ENCODE results near the gene TYROBP. TPM values are rescaled to one million over a fixed set of nuclear protein-coding genes. Genes with fewer than 3 reads are reported as not detected.
A peak's percentile ranks its signal among the peaks of the same experiment; 100 is the strongest.
"Not testable (repeated sequence)": the region's sequence is repeated elsewhere in the genome, so short reads cannot be mapped to it uniquely, and the experiment has no call there.

Gene TYROBP
- total RNA-seq: 1 to 10 TPM in 1 of 2 experiments, under 1 TPM in 1; 0.58 to 1.1 TPM

DNA sequence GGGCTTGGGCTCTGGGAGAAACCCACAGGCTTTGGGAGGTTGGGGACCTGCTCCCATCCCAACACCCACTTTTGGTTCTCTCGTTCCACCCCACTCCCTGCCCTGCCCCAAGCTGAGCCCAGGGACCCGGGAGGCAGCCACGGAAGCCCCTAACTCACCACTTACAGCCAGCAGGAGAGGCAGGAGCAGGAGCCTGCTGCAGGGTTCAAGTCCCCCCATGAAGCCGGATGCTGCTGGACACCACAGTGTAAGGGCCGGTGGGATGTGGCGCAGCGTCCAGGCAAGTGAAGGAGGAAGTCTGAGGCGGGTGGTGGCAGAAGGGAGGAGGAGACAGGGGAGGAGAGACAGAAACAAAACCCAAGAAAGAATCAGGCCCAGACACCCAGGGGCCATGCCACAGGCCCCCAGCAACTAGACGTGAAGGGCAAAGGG, at the start of gene TYROBP:
Gene TYROBP (minus strand): TSS at position 286 of the 432 bp plus-strand sequence. CDS start 67 bp downstream, at position 219.
- Mint-ChIP-seq H3K4me3 (no peak within 1 kb of the TSS), H3K27me3 (no peaks in the 10 kb centered on the region), H3K36me3 (ENCODE audit: low read depth) (peaks cover 12% of the 10 kb centered on the region), H3K4me1 (peaks cover 32% of the 10 kb centered on the region), H3K9me3 (no peaks in the 10 kb centered on the region), H3K27ac (no peak within 1 kb of the TSS)
- CTCF ChIA-PET: no interaction called here
- POLR2A ChIA-PET: interaction anchor here (1.4 kb wide), 1 partner anchor 22 kb away, joined by 3 read pairs; no protein-coding TSS in a partner anchor
- no peak for DNase-seq

- DNase-seq; H3K9me3 Mint-ChIP-seq; H3K4me3 Mint-ChIP-seq; POLR2A ChIA-PET; H3K36me3 Mint-ChIP-seq (ENCODE audit: low read depth); H3K27ac Mint-ChIP-seq: not testable (repeated sequence)
- H3K4me1 Mint-ChIP-seq: peaks cover 33% of the 10 kb centered on the region
- CTCF ChIA-PET: interaction anchor here (0.6 to 1.3 kb wide), 2 partner anchors 97 to 100 kb away, joined by 3 read pairs; partner anchors contain the start of gene THAP8
- H3K27me3 Mint-ChIP-seq: peaks cover 25% of the 10 kb centered on the region
Measured at GRCh38 chr19:35957411-35957810, 49.3 kb upstream of the TYROBP start.

DNA sequence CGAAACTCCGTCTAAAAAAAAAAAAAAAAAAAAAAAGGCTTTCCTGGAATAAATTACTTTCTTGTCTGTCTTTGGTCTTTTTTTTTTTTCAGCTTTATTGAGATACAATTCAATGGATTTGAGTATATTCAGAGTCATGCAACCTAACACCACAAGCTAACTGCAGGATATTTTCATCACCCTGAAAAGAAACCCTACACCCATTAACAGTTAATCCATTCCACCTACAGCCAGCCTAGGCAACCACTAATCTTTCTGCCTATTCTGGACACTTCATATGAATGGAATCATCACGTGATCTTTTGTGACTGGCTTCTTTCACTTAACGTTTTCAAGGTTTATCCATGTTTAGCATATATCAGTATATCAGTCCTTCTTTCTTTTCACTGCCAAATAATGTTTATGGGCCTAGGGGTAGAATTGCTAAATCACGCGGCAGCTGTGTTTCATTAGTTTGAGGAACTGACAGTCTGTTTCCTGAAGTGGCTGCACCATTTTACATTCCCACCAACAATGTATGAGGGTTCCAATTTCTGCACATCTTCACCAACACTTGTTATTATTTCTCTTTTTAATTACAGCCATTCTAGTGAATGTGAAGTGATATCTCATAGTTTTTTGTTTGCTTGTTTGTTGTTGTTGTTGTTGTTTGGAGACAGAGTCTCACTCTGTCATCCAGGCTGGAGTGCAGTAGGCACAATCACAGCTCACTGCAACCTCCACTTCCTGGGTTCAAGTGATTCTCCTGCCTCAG, 48.0 kb upstream of the TYROBP start:
- H3K36me3 Mint-ChIP-seq (ENCODE audit: low read depth): peaks cover 5% of the 10 kb centered on the region
- H3K4me1 Mint-ChIP-seq: peaks cover 40% of the 10 kb centered on the region
- ChIA-PET POLR2A (no interaction called here), CTCF (interaction anchor here (0.7 to 1.3 kb wide), 3 partner anchors 98 to 579 kb away, joined by 3 read pairs; partner anchors contain the start of gene THAP8)
- peaks cover 25% of the 10 kb centered on the region for H3K27me3 Mint-ChIP-seq
- H3K9me3 Mint-ChIP-seq: peaks cover 4% of the 10 kb centered on the region
- H3K4me3 Mint-ChIP-seq: no peak overlapping the region
- no peak for DNase-seq
- H3K27ac Mint-ChIP-seq: peak overlapping the region; percentile 35

- Mint-ChIP-seq H3K27ac (no peak overlapping the region), H3K9me3 (no peaks in the 10 kb centered on the region), H3K27me3 (no peaks in the 10 kb centered on the region), H3K36me3 (ENCODE audit: low read depth) (no peaks in the 10 kb centered on the region), H3K4me3 (no peak overlapping the region), H3K4me1 (peaks cover 29% of the 10 kb centered on the region)
- CTCF ChIA-PET: interaction anchor here (1.3 to 1.8 kb wide), 2 partner anchors 18 to 107 kb away, joined by 6 to 7 read pairs; no protein-coding TSS in a partner anchor
- DNase-seq: no peak
- POLR2A ChIA-PET: interaction anchor here (0.8 to 1.2 kb wide), 2 partner anchors 10 to 18 kb away, joined by 3 read pairs; no protein-coding TSS in a partner anchor
Measured at GRCh38 chr19:35949131-35949530, 41.0 kb upstream of the TYROBP start.

GRCh38 chr19:35946203-35946602, 38.1 kb upstream of the TYROBP start:
- Mint-ChIP-seq H3K27me3 (no peaks in the 10 kb centered on the region), H3K4me3 (no peak overlapping the region), H3K9me3 (no peaks in the 10 kb centered on the region), H3K27ac (no peak overlapping the region), H3K4me1 (peaks cover 10% of the 10 kb centered on the region), H3K36me3 (ENCODE audit: low read depth) (no peaks in the 10 kb centered on the region)
- ChIA-PET CTCF (interaction anchor here (1.0 to 1.3 kb wide), 2 partner anchors 20 to 110 kb away, joined by 3 to 4 read pairs; no protein-coding TSS in a partner anchor), POLR2A (interaction anchor here (1.6 kb wide), 1 partner anchor 20 kb away, joined by 3 read pairs; no protein-coding TSS in a partner anchor)
- DNase-seq: no peak

- Mint-ChIP-seq H3K27me3 (no peaks in the 10 kb centered on the region), H3K4me3 (no peak overlapping the region), H3K36me3 (ENCODE audit: low read depth) (no peaks in the 10 kb centered on the region), H3K9me3 (no peaks in the 10 kb centered on the region), H3K27ac (no peak overlapping the region), H3K4me1 (peaks cover 12% of the 10 kb centered on the region)
- ChIA-PET POLR2A (interaction anchor here (1.6 kb wide), 1 partner anchor 21 kb away, joined by 3 read pairs; no protein-coding TSS in a partner anchor), CTCF (interaction anchor here (1.3 kb wide), 1 partner anchor 111 kb away, joined by 3 read pairs; no protein-coding TSS in a partner anchor)
- no peak for DNase-seq
Measured at GRCh38 chr19:35945121-35945790, 37.2 kb upstream of the TYROBP start.

GRCh38 chr19:35944556-35944955, 36.5 kb upstream of the TYROBP start:
- Mint-ChIP-seq H3K36me3 (ENCODE audit: low read depth) (no peaks in the 10 kb centered on the region), H3K4me3 (no peak overlapping the region), H3K9me3 (no peaks in the 10 kb centered on the region), H3K27ac (no peak overlapping the region), H3K27me3 (no peaks in the 10 kb centered on the region), H3K4me1 (peaks cover 12% of the 10 kb centered on the region)
- no peak for DNase-seq
- CTCF ChIA-PET: no interaction called here
- POLR2A ChIA-PET: no interaction called here

DNA sequence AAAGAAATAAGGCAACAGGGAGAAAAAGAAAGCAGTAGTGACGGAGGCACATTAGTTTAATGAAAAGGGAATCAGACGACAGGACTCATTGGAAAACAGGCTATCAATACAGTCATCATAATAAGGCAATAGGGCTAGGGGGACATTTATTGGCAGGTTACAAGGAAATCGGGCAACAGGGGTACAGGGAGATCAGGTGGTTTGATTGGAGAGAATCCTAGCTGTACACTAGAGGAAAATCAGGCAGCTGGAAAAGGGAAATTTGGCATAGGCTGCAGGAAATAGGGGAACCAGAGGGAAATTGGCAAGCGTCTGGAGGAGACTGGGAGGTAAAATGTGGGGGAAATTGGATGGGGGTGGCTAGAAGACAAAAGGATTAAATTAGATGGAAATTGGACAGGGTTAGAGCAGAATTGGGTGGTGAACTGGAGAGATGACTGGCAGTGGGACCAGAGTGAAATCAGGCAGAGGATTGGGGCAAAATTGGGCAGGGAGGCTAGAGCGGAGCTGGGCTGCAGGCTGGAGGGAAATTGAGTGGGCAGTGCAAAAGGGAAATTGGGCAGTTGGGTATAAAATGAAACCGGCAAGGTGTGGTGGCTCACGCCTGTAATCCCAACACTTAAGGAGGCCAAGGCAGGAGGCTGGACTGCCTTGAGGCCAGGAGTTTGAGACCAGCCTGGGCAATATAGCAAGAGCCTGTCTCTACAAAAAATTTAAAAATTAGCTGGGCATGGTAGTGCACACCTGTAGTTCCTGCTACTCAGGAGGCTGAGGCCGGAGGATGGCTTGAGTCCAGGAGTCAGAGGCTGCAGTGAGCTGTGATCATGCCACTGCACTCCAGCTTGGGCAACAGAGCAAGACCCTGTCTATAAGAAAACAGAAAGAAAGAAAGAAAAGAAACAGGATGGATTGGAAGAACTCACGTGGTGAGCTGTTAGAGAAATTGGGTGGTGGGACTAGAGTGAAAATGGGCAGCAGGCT, 35.5 kb upstream of the TYROBP start:
- Mint-ChIP-seq H3K27me3 (no peaks in the 10 kb centered on the region), H3K4me3 (no peak overlapping the region), H3K36me3 (ENCODE audit: low read depth) (peaks cover 3% of the 10 kb centered on the region), H3K27ac (no peak overlapping the region), H3K4me1 (peaks cover 18% of the 10 kb centered on the region), H3K9me3 (no peaks in the 10 kb centered on the region)
- POLR2A ChIA-PET: no interaction called here
- CTCF ChIA-PET: no interaction called here
- no peak for DNase-seq

DNA sequence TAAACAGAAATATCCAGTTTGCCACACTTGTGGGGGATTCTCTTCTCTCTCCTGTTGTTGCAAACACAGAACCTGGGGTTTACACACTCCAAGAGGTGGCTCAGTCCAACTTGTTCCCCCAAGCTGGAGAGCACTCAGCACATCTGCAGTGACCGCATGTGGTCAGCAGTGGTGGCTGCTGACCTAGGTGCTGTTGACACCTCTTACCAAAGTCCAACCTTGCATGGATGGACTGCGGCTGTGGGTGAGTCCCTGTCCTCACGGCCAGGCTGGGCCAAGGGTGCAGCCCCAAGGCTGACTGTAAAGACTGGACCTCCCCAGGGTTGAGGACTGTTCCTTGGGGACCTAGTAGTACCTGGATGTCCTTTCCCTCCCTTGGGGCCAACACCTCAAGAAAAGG, 34.1 kb upstream of the TYROBP start:
- H3K27ac Mint-ChIP-seq: no peak overlapping the region
- H3K4me3 Mint-ChIP-seq: no peak overlapping the region
- CTCF ChIA-PET: interaction anchor here (0.7 kb wide), 1 partner anchor 17 kb away, joined by 3 read pairs; no protein-coding TSS in a partner anchor
- H3K27me3 Mint-ChIP-seq: no peaks in the 10 kb centered on the region
- POLR2A ChIA-PET: no interaction called here
- H3K4me1 Mint-ChIP-seq: peaks cover 28% of the 10 kb centered on the region
- peaks cover 3% of the 10 kb centered on the region for H3K36me3 Mint-ChIP-seq (ENCODE audit: low read depth)
- no peak for DNase-seq
- no peaks in the 10 kb centered on the region for H3K9me3 Mint-ChIP-seq

- POLR2A ChIA-PET: no interaction called here
- H3K27me3 Mint-ChIP-seq: no peaks in the 10 kb centered on the region
- no peak overlapping the region for H3K4me3 Mint-ChIP-seq
- H3K36me3 Mint-ChIP-seq (ENCODE audit: low read depth): peaks cover 3% of the 10 kb centered on the region
- peaks cover 34% of the 10 kb centered on the region for H3K4me1 Mint-ChIP-seq
- CTCF ChIA-PET: interaction anchor here (0.6 to 0.7 kb wide), 2 partner anchors 30 to 340 kb away, joined by 3 to 4 read pairs; no protein-coding TSS in a partner anchor
- DNase-seq: no peak
- no peak overlapping the region for H3K27ac Mint-ChIP-seq
- no peaks in the 10 kb centered on the region for H3K9me3 Mint-ChIP-seq
Measured at GRCh38 chr19:35940839-35941238, 32.7 kb upstream of the TYROBP start.

DNA sequence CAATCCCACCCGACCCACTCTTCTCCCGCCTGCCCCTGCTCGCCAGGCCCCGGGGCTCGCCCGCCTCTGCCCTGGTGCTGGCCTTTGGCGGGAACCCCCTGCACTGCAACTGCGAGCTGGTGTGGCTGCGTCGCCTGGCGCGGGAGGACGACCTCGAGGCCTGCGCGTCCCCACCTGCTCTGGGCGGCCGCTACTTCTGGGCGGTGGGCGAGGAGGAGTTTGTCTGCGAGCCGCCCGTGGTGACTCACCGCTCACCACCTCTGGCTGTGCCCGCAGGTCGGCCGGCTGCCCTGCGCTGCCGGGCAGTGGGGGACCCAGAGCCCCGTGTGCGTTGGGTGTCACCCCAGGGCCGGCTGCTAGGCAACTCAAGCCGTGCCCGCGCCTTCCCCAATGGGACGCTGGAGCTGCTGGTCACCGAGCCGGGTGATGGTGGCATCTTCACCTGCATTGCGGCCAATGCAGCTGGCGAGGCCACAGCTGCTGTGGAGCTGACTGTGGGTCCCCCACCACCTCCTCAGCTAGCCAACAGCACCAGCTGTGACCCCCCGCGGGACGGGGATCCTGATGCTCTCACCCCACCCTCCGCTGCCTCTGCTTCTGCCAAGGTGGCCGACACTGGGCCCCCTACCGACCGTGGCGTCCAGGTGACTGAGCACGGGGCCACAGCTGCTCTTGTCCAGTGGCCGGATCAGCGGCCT, 32.1 kb upstream of the TYROBP start:
- H3K36me3 Mint-ChIP-seq (ENCODE audit: low read depth): peaks cover 3% of the 10 kb centered on the region
- DNase-seq: no peak
- no peaks in the 10 kb centered on the region for H3K9me3 Mint-ChIP-seq
- peaks cover 38% of the 10 kb centered on the region for H3K4me1 Mint-ChIP-seq
- no peaks in the 10 kb centered on the region for H3K27me3 Mint-ChIP-seq
- no peak overlapping the region for H3K27ac Mint-ChIP-seq
- POLR2A ChIA-PET: no interaction called here
- CTCF ChIA-PET: no interaction called here
- no peak overlapping the region for H3K4me3 Mint-ChIP-seq
